NCI-H187 treated with DMSO at 0.1 percent for 48 hours (cell line): ENCODE data around the gene DPP4.
"Not testable (repeated sequence)": the region's sequence is repeated elsewhere in the genome, so short reads cannot be mapped to it uniquely, and the experiment has no call there.

Experiments
- DNase-seq: peaks from one replicate; lab custom pipeline; 2025; lab: John Stamatoyannopoulos, UW

Gene DPP4

DNA sequence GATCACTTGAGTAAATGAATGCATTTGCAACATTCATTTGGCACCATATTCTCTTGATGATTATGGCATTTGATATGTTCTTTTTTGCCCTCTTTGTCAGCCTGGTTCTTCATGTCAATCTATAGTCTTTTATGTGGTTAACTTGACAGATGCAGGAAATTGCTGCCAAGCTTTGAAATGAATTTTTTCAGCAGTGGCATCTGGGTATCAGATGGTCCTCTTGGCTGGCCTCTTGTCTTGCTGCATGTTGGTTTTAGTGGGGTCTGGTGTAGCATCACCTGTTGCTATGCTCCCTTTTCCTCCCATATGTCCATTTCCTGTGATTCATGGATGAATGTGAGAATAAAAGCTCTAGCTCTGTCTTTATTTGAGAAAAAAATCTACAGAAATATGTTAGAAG, 119.9 kb downstream of the DPP4 start:
- no peak for DNase-seq

DNA sequence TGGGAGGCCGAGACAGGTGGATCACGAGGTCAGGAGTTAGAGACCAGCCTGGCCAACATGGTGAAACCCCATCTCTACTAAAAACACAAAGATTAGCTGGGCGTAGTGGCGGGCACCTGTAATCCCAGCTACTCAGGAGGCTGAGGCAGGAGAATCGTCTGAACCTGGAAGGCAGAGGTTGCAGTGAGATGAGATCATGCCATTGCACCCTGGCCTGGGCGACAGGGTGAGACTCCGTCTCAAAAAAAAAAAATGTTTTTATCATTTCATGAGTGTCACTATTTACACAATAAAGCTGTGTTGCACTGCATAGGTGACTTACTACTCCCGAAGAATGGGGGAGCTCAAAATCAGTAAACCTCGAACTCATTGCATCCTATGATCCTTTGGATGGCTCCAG, 120.6 kb downstream of the DPP4 start:
- not testable (repeated sequence) for DNase-seq

DNA sequence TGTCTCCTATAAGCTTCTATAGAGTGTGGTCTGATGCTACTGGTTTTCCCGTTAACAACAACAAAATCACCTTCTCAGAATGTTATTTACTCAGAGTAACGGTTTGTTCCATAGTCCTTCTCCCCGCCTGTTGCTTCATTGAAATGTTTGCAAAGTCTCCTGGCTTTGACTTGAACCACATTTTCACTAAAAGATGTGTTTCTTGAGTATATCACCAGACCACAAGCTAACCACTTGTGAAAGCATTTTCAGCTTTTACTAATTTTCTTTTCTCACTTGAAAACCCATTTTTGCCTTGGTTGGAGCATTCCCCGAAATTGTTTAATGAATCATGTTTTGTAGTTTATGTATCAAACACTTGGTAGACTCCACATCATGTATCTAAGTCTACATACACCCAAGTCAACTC, 121.2 kb downstream of the DPP4 start:
- DNase-seq = no peak

DNA sequence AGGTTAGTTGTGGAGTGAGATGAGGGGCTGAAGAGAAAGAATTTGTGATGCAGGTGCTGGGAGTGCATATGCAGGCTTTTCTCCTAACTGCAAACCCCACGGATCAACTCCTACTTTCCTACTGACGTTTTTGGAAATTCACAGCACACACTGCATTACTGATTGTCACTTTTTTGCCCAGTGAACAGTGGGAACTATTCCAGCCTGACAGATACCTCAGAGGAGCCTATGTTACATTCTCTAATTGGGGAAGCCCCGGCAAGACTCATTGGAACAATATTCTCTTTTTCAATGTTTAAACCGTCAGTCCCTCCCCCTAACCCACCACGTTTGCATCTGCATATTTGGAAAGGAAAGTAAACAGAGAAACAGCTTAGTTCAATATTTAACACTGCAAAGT, 126.2 kb downstream of the DPP4 start:
- DNase-seq = no peak

DNA sequence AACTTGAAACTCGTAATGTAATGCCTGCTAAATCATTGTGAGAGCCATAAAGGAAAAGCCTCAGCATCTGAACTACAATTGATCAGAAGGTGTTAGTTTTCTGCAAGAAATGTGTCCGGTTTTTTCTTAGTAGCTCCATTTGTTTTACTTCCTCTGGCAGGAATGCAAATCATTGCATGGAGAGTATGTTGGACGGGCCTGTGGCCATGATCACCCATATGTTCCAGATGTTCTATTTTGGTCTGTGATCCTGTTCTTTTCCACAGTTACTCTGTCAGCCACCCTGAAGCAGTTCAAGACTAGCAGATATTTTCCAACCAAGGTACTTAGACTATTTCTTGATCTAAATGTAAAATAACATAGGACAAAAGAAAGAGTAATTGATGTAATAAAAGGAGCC, 126.6 kb downstream of the DPP4 start:
- DNase-seq = no peak

DNA sequence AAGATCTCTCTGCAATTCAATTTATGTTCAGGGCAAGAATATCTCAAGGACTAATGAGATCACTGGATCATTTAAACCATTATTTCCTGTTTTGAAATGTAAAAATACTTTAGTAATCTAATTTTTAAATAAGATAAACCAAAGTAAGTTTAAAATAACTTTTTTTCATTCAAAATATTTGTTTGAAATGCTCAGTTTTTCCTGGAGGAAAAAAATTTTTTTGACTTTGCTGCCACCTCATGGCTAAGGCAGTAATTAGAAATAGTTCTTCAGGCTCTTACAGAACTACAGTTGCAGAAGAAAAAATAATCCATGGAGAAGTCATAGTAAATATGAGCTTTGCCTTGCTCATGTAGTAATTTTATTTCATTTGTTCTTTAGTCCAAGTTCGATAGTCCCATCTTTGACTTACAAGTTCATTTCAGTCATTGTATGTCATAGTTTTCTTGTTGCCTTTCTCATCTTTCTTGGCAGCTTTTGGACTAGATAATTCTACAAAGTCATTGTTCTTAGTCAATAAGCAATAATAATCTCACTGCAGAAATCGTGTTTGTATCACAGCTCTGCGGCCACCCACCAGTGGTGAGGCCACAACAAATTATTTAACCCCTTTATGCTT, 127.4 kb downstream of the DPP4 start:
- no peak for DNase-seq

DNA sequence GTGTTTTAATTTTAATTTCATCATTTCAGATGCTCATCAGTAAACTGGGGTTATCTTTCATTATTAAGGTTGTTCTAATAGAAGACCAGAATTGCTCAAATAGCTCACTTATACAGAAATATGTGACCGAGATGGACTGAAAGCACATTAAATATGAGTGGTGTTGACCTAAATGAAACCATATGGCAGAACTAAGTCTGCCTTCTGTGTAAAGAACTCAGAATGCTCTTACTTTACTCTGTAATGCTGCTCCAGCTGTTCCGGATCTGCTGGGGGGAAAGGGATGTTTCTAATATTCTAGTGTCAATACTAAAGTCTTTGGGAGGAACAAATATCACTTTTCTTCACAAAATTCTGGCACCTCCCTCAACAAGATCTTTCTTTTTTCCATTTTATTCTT, 131.0 kb downstream of the DPP4 start:
- DNase-seq = no peak
